ENCODE results near the gene STEAP1.
"Not testable (repeated sequence)": the region's sequence is repeated elsewhere in the genome, so short reads cannot be mapped to it uniquely, and the experiment has no call there.

Gene STEAP1

GRCh38 chr7:90173127-90173844 lies 19.0 kb downstream of the STEAP1 start:
- DNase-seq (ENCODE audit: low read depth): no peak

GRCh38 chr7:90175667-90176066 lies 21.4 kb downstream of the STEAP1 start:
- DNase-seq (ENCODE audit: low read depth): no peak

- DNase-seq (ENCODE audit: low read depth): no peak
Measured at GRCh38 chr7:90176195-90176594, 21.9 kb downstream of the STEAP1 start.

- no peak for DNase-seq (ENCODE audit: low read depth)
Measured at GRCh38 chr7:90178166-90178565, 23.9 kb downstream of the STEAP1 start.

- no peak for DNase-seq (ENCODE audit: low read depth)
Measured at GRCh38 chr7:90178679-90179278, 24.5 kb downstream of the STEAP1 start.

GRCh38 chr7:90180011-90180585 lies 25.8 kb downstream of the STEAP1 start:
- DNase-seq (ENCODE audit: low read depth): no peak

GRCh38 chr7:90180649-90181048 lies 26.4 kb downstream of the STEAP1 start:
- no peak for DNase-seq (ENCODE audit: low read depth)

- DNase-seq (ENCODE audit: low read depth): no peak
Measured at GRCh38 chr7:90181485-90181884, 27.2 kb downstream of the STEAP1 start.

GRCh38 chr7:90186290-90186689 lies 32.0 kb downstream of the STEAP1 start:
- DNase-seq (ENCODE audit: low read depth): not testable (repeated sequence)

- no peak for DNase-seq (ENCODE audit: low read depth)
Measured at GRCh38 chr7:90187507-90188050, 33.3 kb downstream of the STEAP1 start.

- no peak for DNase-seq (ENCODE audit: low read depth)
Measured at GRCh38 chr7:90188281-90188680, 34.0 kb downstream of the STEAP1 start.

- DNase-seq (ENCODE audit: low read depth): no peak
Measured at GRCh38 chr7:90190995-90191394, 36.7 kb downstream of the STEAP1 start.

- no peak for DNase-seq (ENCODE audit: low read depth)
Measured at GRCh38 chr7:90191648-90192047, 37.4 kb downstream of the STEAP1 start.

GRCh38 chr7:90192876-90193750 lies 38.8 kb downstream of the STEAP1 start:
- no peak for DNase-seq (ENCODE audit: low read depth)

- no peak for DNase-seq (ENCODE audit: low read depth)
Measured at GRCh38 chr7:90194911-90195809, 40.9 kb downstream of the STEAP1 start.

- DNase-seq (ENCODE audit: low read depth): no peak
Measured at GRCh38 chr7:90201500-90202195, 47.4 kb downstream of the STEAP1 start.

- DNase-seq (ENCODE audit: low read depth): no peak
Measured at GRCh38 chr7:90207956-90208355, 53.7 kb downstream of the STEAP1 start.

- DNase-seq (ENCODE audit: low read depth): no peak
Measured at GRCh38 chr7:90209776-90210175, 55.5 kb downstream of the STEAP1 start.

- no peak for DNase-seq (ENCODE audit: low read depth)
Measured at GRCh38 chr7:90210475-90210874, 56.2 kb downstream of the STEAP1 start.

- DNase-seq (ENCODE audit: low read depth): no peak
Measured at GRCh38 chr7:90210981-90211380, 56.7 kb downstream of the STEAP1 start.

Data from activated T-cell treated with anti-CD3 and anti-CD28 coated beads for 48 hours (primary cell).